HS-27A (cell line): ENCODE measurements around the gene KIAA0930.

Experiments used
- DNase-seq: peaks from one replicate; pipeline ENCODE4 v3.0.0-alpha.2; 2012; ENCODE audit warnings: low read depth, missing footprints

KIAA0930 gene

DNA sequence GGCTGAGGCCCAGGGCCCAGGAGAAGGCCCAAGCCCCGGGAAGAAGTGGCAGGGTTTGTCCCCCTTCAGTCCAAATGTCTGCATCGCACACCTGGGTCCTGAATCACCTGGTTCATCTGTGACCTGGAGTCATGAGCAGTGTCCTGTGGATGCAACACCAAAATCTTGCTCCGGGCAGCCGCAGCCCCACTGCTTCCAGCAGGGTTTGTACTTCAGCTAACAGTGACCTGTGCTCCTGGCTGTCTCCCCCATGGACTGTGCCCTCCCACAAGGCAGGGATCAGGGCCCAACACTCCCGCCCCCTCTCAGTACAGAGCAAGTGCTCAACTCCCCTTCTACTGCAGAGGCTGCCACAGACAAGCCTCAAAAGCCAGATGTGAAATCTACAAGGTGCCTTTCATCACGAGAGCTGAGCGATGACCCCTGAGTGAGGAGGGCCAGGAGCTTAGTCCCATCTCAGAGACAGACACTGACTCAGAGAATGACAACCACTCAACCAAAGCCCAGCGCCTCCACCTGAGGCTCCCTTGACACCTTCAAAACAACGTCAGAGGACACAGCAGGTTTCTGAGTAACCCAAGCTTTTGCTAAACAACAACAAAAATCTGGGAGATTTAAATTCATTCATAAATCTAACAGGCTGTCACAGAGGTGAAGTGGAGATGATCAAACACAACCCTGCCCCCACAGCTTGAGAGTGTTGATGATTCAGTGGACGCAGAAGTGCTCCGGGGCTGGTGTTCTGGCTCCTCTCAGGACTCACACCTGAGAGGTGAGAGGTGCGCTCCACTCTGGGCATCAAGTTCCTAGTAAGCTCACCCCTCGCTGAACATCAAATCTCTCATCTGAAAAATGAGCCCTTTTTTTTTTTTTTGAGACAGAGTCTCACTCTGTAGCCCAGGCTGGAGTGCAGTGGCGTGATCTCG is 3.4 kb downstream of the KIAA0930 start:
- DNase-seq, result no peak

DNA sequence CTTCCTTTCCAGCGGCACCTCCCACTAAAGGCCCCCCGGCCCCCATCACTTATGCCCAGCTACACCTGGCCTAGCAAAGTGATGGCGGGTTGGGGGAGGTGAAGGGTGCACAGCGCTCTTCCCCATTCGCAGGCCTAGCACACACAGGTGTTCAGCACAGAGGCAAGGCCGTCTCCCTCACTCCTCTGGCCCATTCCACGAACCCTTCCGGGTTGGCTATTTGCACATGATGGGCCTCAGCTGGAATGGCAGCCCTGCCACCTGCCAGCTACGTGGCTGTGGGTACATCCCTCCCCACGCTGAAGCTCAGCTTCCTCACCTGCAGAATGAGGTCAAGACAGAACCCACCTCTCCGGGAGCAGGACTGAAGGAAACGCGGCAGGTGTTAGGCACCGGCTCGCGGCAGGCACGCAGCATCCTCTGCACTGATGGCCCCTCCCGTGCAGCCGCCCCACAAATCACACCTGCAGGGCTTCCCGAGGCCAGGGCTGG is 4.8 kb downstream of the KIAA0930 start:
- no peak for DNase-seq

DNA sequence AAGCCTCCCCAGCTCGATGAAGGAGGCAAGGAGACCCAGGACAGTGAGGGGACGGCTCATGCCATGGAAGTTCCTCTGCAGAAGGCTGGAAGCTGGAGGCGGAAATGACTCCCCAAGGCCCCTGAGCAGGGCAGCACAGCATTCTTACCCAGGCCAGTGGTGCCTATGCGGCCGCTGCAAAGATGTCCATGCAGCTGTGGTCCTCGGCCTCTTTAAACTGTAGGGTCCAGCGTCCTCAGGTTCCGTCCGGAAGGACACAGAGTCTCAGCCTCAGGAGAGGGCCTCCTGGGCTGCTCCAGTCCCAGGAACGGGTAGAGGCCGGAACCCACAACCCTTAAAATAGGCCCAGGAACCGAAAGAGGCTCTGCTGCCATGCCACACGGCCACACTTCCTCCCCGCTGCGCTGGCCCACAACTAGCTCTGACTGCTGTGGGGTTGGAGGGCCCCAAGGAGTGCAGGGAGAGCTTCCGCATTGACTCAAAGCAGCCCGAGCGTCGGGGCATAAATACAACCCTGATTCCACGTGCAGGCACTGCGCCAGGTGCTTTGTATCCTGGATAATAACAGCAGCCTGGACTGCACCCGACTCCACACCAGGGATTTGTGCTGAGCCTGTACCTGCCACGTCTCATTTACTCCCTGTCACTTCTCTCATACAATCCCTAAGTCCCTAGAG is 5.5 kb downstream of the KIAA0930 start:
- no peak for DNase-seq

DNA sequence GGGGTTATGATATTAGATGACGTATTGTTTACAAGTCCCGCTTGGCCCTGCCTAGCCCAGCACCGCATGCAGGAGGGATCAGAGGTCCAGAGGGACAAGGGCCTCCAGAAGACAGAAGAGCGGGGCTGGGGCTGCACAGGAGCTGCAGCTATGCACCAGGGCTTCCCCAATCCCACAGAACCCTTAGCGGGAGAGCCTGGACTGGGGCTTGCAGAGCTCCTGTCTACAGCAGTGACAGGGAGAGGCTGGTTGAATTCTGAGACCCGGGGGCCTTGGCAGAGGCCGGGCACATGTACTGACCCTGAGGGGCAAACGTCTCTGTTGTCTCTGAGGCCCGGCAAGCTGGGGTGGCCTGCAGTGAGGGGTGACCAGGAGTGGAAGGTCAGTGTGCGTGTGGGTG is 6.9 kb downstream of the KIAA0930 start:
- no peak for DNase-seq

DNA sequence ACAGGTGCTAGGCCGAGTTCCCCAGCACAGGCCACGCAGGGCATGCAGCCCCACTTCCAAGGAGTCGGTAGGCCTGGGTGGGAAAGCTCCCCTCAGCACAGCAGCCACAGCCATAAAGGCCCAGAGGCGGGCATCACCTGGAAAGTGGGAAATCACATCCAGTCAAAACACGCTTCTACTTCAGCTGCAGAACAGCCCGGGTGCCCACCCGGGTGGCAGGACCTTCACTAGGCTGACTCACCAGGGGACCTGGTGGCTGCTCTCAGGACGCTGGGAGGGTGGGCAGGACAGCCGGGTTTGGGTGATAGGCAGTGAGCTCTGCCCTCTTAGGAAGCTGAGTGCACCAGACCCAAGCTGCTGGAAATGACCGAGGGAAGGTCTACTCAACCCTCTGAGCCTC is 7.3 kb downstream of the KIAA0930 start:
- no peak for DNase-seq

DNA sequence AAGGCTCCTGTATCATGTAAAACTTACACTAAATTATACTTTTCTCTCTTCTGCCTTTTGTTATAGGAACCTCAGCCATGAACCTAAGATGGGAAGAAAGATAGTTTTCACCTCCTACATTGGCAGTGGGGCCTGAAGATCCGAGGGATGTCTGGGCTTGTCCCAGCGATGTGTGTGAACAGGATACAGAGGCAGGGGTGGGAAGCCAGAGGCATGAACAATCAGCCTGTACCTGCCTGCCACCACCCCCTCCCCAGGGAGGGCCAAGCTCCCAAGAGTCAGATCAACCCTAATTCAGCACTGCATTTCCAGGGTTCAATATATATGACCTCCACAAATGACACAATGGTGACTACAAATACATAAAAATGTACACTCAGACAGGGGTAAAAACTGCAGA is 9.4 kb downstream of the KIAA0930 start:
- DNase-seq, result no peak

DNA sequence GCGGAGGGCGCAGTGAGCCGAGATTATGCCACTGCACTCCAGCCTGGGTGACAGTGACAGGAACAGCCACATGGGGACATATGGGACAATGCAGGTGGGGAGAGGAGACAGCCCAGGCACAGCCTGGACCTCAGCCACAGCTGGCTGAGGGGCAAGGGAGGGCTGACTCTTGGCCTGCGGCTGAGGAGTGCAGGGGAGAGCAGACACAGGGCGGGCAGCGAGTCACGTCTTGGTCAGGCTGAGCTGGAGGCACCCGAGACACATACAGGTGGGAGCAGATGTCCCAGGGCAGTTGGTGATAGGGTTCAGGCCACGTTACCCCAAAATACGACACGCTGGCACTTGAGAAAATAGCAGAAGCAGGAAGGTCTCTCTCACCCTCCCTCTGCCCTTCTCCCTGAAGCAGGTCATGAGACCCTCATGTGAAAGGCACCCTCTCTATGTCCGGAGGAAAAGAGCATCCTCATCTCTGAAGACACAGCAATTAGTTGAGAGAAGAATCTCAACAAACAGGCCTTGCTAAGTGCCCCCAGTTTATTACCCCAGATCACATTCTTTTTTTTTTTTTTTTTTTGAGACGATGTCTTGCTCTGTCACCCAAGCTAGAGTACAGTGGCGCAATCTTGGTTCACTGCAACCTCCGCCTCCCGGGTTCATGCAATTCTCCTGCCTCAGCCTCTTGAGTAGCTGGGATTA is 10.5 kb downstream of the KIAA0930 start:
- DNase-seq, result no peak

DNA sequence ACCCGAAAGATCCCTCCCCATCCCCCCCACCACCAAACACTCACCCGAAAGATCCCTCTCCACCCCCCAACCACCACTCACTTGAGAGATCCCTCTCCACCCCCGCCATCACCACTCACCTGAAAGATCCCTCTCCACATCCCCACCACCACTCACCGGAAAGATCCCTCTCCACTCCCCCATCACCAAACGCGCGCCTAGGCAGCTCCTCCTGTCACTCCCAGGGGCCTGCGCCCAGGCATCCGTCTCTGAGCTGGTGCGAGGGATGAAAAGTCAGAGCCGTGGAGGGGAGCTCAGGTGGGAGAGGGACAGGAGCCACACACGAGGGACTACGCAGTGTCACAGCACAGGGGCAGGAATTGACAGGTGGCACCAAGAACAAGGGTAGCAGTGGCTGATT is 11.5 kb downstream of the KIAA0930 start:
- no peak for DNase-seq

DNA sequence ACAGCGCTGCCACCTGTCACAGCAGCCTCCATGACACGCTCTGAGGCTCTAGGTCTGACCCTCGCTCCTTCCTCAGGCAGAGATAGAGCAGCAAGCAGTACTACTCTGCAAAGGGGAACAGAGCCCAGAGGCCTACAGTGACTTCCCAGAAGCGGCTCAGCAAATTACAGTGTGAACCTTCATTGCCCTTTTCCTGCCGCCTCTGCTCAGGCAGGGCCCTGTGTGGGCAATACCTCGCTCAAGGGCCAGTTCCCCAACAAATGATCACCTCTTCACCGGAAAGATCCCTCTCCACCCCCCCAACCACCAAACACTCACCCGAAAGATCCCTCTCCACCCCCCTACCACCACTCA is 12.3 kb downstream of the KIAA0930 start:
- DNase-seq, result no peak

DNA sequence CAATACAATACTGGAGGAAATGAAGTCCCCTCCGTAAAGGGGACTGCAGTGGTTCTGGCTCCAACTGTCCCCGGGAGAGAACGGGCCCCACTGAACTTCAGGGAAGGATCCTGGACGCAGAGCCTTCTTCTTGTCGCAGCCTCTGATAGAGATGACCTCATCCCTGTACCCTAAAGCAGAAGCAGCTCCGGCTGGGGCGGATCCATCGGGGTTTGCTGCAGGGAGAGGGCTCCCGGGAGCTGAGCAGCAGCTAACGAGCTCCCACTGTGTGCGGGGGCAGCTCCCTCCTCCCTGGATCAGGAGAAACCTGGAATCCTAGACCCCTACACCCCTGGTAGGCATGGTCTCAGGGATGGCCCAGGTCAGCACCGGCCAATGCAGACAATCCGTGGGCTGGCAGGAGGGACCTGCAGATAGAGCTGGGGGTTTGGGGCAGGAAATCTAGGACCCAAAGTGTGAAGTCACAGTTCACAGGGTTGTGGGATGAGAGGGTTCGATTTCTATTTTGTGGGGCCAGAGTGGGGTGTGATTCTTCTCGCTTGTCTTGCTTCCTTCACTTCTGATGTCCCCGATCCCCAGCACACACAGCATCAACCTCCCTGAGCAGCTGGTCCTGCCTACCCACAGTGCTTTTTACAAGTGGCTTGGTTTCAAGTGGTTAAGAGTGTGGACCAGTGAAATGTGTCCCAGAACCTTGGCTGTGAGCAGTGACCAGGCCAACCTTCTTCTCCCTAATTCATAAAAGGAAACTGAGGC is 12.9 kb downstream of the KIAA0930 start:
- no peak for DNase-seq

DNA sequence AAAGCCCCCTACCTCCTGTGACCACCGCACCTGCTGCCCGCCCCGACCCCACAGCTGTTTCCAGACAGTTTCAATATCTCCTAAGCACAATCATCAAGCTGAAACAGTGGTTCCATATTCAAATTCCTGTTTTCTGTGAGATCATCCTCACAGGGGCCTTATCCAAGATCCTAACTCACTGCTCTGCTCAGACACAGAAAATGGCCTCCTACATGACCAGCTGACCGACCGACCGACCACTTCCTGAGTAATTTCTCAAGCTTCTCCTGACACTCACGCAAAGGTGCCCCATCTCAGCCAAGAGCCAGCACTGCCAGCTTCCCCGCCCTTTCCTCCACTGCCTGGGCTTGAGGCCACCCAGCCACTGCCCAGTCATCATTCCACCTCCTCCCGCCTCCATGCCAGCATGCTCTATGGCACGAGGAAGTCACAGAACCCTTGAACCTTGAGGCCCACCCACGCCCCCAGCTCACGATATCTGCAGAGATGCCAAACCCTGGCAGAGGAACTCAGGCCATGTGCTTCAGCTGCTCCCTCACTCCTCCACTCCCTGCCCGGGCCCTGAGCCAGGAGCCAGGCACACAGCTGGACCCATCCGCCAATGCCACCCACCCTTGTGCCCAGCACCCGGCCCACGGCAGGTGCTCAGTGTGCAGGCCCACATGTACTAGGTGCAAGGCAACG is 14.0 kb downstream of the KIAA0930 start:
- DNase-seq, result no peak

DNA sequence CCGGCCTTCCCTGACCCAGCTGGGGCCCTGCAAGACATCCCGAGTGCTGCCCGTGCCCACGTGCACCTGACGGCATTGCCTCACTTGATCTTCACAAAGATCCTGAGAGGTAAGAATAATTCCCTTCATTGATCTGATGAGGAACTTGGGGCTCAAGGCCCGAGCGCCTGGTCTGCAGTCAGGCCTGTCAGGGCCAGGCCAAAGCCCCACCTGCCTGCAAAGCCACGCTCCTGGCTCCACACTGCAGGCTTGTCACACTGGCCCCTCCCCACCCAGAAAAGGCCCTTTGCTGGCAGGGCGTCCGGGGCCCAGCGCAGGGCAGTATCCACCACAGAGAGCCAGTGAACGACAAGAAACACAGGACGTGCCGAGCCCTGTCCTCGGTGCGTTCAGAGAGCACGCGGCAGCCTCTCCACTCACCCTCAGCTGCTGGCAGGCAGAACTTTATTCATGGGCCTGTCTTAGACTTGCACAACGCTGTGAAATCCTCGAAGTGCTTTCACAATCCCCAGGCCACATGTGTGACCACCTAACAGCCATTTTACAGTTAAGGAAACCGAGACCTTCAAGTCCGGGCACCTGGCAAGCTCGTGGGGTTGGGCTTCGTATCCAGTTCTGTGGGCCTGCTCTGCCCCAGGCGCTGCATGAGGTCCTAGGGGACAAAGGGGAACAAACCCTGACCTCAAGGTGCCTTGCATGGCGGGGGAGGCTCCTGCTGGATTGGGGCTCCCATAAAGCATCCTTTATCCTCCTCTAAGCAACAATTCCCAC is 14.8 kb downstream of the KIAA0930 start:
- no peak for DNase-seq

DNA sequence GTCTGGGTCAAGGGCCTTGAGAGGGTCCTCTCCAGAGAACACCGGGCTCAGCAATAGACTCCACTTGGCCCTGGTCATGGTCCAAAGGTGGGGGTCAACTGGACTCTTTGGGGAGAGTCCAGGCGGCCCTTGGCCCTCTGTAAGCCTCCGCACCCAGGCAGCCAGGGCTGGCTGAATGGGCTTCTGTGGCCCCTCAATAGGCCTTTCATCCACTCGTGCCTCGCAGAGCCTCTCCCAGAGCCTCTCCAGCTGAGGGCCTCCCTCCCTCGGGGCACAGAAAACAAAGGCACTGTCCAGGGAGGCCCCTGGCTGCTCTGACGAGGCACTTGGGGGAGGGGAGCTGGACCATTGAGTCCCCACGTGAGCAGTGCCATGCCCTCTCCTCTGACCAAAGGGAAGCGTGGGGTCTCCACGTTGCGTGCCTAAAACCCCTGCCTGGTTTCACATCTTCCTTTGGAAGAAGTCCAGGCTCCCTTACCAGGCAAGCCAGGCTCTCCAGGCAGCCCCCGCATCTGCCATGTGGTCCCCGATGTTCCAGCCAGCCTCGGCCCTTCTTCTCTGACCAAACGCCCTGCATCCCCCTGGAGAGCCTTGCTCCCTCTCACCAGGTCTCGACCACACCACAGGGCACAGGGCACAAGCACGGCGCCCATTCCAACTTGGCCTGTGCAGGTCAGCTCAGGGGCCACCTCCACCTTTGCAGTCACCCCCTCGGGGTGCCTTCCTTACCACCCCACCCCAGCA is 15.5 kb downstream of the KIAA0930 start:
- no peak for DNase-seq

DNA sequence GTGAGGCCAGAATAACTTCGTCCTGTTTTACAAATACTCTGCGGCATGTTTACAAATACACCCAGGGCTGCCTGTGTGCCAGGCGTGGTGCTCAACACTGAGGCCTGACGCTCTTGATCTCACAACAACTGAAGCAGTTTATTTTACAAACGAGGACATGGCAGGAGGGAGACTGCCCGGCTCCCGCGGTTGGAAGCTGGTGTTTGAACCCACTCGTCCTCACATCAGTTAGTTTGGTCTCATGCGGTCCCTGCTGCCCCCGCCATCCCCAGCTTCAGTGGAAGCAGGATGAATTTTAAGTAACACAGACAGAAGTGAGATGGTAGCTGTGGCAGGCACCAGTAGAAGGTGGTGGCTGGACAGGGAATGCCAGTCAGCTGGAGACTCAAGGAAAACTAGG is 16.4 kb downstream of the KIAA0930 start:
- no peak for DNase-seq

DNA sequence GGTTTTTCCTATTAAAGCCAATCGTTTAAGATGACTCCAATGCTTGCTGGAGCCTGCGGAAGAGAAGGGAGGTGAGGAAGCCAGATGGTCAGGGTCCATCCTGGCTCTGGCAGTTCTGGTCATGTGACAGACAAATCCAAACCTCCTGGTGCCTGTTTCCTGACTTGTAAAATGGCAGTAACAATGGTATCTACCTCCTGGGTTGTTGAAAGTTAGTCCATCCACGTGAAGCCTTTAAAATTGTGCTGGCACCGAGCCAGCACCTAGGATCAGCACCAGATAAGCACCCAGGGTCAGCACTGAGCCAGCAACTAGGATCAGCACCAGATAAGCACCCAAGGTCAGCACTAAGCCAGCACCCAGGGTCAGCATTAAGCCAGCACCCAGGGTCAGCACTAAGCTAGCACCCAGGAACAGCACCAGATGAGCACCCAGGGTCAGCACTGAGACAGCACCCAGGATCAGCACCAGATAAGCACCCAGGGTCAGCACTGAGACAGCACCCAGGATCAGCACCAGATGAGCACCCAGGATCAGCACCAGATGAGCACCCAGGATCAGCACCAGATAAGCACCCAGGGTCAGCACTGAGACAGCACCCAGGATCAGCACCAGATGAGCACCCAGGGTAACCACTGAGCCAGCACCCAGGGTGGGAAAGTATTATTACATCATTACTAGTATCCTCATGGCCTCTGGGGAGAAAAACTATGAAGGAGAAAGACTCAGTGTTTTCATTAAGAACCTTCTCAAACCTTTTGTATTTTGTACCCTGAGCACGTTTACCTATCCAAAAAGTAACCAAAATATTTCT is 17.2 kb downstream of the KIAA0930 start:
- DNase-seq, result no peak

DNA sequence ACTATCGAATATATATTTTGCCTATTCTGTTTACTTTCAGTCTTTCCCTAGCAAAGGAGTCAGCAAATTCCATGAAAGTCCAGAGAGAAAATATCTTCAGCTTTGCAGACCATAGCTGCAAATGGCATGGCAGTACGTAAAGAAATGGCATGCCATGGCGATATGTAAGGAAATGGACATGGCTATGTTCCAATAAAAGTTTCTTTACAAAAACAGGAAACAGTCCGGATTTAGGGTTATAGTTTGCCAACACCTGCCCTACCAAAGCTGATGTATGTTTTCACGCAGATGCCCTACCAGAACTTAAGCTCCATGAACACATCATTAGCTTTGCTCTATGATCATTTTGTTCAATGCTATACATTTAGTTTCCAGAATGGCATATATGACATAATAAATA is 19.5 kb downstream of the KIAA0930 start:
- no peak for DNase-seq

DNA sequence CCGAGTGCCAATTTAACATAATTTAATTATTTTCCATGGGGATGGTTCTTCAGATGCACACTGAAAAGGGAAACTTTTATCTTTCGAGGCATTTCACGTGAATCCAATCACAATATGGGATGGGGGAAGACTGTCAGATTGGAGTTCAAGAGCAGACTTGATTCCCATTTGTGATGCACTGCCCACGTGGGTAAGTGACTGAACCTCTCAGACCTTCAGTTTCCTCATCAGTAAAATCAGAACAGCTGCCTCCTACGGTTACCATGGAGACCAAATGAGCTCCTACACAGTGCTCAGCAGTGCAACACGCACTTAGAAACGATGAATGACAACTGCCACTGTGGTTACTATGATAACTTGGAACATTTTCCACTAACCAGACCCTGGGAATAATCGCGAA is 21.7 kb downstream of the KIAA0930 start:
- no peak for DNase-seq

DNA sequence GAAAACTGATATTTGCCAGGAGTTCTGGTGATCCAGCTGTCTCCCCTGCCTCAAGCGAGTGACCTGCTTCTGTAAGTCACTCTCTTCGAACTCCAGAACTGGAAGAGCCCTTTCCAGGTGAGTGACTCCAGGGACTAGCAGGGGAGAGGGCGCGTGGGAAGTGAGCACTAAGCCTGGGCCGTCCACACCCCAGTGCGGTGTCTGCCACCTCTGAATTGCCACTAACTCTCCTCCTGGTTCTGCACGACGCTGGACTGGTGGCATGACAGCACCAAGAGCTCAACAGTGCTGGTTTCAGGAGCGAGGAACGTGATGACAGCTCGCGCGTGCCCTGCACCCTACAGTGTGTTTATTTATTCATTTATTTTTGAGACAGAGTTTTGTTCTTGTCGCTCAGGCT is 22.9 kb downstream of the KIAA0930 start:
- no peak for DNase-seq

DNA sequence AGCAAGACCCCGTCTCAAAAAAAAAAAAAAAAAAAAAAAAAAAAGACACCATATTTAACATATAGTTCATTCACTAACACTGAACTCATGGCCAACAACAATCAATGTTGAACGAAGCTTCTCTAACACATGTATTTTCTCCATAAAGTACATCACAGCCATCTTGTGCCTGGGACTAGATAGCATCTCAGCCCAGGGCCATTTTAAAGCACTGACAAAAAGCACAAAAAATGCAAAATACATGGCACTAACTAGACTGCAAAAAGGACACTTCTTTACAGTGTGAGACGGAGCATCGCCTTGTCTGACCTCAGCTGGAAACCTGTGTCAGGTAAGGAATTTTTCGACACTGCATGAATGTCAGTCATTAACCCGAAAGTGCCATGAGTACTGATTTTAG is 23.3 kb downstream of the KIAA0930 start:
- DNase-seq, result no peak
